Measurements from ENCODE around the gene GHRL. TPM values are rescaled to one million over a fixed set of nuclear protein-coding genes. Genes with fewer than 3 reads are reported as not detected.

Gene GHRL
- total RNA-seq, 1 experiment from 2014 or later, result not detected

DNA sequence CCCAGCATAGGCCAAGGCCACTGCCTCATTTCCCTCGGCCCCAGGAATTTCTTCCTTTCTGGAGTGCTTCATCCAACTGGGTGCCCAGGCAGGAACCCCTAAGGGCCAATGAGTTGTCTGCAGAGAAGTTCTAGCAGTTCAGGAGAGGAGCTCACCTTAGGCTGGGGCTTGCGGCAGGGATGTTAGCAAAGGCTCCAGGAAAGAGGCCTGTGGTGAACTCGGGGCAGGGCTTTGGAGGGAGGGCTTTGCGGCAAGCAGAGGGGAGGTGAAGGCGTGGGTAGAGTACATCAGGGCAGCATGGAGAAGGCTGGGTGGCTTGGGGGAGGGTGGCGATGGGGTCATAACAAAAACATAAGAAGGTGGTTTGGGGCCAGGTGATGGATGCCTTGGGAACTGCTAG is 1.1 kb downstream of the GHRL start:
- Mint-ChIP-seq H3K27ac (ENCODE audit: unreplicated experiment) (peak overlapping the region; percentile 90), H3K27me3 (ENCODE audit: insufficient read depth, unreplicated experiment) (no peaks in the 10 kb centered on the region), H3K4me3 (ENCODE audit: unreplicated experiment) (peak overlapping the region; percentile 24), H3K36me3 (ENCODE audit: insufficient read depth, unreplicated experiment) (peaks cover 43% of the 10 kb centered on the region), H3K4me1 (ENCODE audit: low read depth, unreplicated experiment) (peaks cover 17% of the 10 kb centered on the region), H3K9me3 (ENCODE audit: unreplicated experiment) (no peaks in the 10 kb centered on the region)
- POLR2A ChIA-PET, result no interaction called here
- DNase-seq, result no peak
- Histone ChIP-seq H3K27me3 (replicated peaks; ENCODE audit: control insufficient read depth, insufficient read depth, low read length) (no peaks in the 10 kb centered on the region), H3K4me3 (ENCODE audit: low read depth, low read length) (no peak overlapping the region), H3K9me3 (no peaks in the 10 kb centered on the region), H3K4me1 (peaks cover 26% of the 10 kb centered on the region), H3K36me3 (ENCODE audit: control insufficient read depth, insufficient read depth, low read length) (no peaks in the 10 kb centered on the region; the same call in 1 of the 2 replicates)
- BruUV-seq (replicated peaks), result no TSS peak
- intact Hi-C loops (cut with micrococcal nuclease; ENCODE audit: unreplicated experiment), result loop anchor here (2.0 to 5.0 kb wide), 2 partner anchors 27 to 44 kb away; partner anchors contain the start of gene TATDN2
- TF ChIP-seq CTCF (IDR thresholded peaks at IDR 0.05; ENCODE audit: insufficient read depth in 1 of 2, low read depth in 1 of 2, low read length in 1 of 2, severe bottlenecking in 1 of 2, unreplicated experiment in 1 of 2), result no peak
- CTCF ChIA-PET, result interaction anchor here (0.6 kb wide), 1 partner anchor 44 kb away, joined by 4 read pairs; no protein-coding TSS in a partner anchor

GRCh38 chr3:10290481-10291176 is 2.1 kb downstream of the GHRL start:
- H3K9me3 Mint-ChIP-seq (ENCODE audit: unreplicated experiment), result no peaks in the 10 kb centered on the region
- Histone ChIP-seq H3K36me3 (ENCODE audit: control insufficient read depth, insufficient read depth, low read length) (no peaks in the 10 kb centered on the region; the same call in 1 of the 2 replicates), H3K4me1 (peaks cover 26% of the 10 kb centered on the region), H3K27me3 (replicated peaks; ENCODE audit: control insufficient read depth, insufficient read depth, low read length) (no peaks in the 10 kb centered on the region), H3K4me3 (ENCODE audit: low read depth, low read length) (no peak overlapping the region), H3K9me3 (no peaks in the 10 kb centered on the region)
- no peak for DNase-seq
- TF ChIP-seq CTCF (IDR thresholded peaks at IDR 0.05; ENCODE audit: insufficient read depth in 1 of 2, low read depth in 1 of 2, low read length in 1 of 2, severe bottlenecking in 1 of 2, unreplicated experiment in 1 of 2), result no peak
- ChIA-PET POLR2A (interaction anchor here (0.5 kb wide), 1 partner anchor 309 kb away, joined by 3 read pairs; no protein-coding TSS in a partner anchor), CTCF (no interaction called here)
- H3K36me3 Mint-ChIP-seq (ENCODE audit: insufficient read depth, unreplicated experiment), result peaks cover 35% of the 10 kb centered on the region
- H3K27me3 Mint-ChIP-seq (ENCODE audit: insufficient read depth, unreplicated experiment), result no peaks in the 10 kb centered on the region
- H3K4me1 Mint-ChIP-seq (ENCODE audit: low read depth, unreplicated experiment), result peaks cover 17% of the 10 kb centered on the region
- peak overlapping the region; percentile 90 for H3K27ac Mint-ChIP-seq (ENCODE audit: unreplicated experiment)
- intact Hi-C loops (cut with micrococcal nuclease; ENCODE audit: unreplicated experiment), result loop anchor here (5.0 kb wide), 1 partner anchor 43 kb away; the partner anchor contains the start of gene TATDN2
- no TSS peak for BruUV-seq (replicated peaks)
- H3K4me3 Mint-ChIP-seq (ENCODE audit: unreplicated experiment), result no peak overlapping the region

DNA sequence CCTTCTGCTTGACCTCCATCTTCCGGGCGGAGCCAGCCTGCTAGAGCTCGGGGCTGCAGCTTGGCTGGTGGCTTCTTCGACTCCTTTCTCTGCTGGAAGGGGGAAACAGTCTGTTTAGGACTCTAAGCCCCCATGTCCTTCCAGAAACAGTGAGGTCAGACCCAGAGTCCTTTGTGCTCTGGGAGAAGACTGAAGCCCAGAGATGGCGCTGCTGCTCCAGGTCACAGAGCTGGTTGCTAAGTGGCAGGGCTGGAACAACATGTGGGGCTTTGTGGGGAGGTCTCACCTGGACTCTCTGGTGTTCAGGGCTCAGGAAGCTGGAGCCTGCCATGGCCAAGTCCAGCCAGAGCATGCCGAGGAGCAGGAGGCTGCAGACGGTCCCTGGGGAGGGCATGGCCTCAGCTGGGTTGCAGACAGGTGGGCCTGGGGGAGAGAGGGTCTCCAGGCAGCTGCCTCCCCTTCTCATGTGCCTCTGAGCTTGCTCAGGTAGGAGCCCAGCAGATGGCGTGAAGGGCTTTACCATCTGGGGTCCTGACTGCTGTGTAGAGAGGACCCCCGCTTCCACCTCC is 2.9 kb downstream of the GHRL start:
- Mint-ChIP-seq H3K4me1 (ENCODE audit: low read depth, unreplicated experiment) (peaks cover 17% of the 10 kb centered on the region), H3K27ac (ENCODE audit: unreplicated experiment) (peak overlapping the region; percentile 90), H3K36me3 (ENCODE audit: insufficient read depth, unreplicated experiment) (peaks cover 28% of the 10 kb centered on the region), H3K9me3 (ENCODE audit: unreplicated experiment) (no peaks in the 10 kb centered on the region), H3K4me3 (ENCODE audit: unreplicated experiment) (no peak overlapping the region), H3K27me3 (ENCODE audit: insufficient read depth, unreplicated experiment) (no peaks in the 10 kb centered on the region)
- ChIA-PET CTCF (no interaction called here), POLR2A (interaction anchor here (0.5 kb wide), 1 partner anchor 308 kb away, joined by 3 read pairs; no protein-coding TSS in a partner anchor)
- Histone ChIP-seq H3K9me3 (no peaks in the 10 kb centered on the region), H3K4me1 (peaks cover 26% of the 10 kb centered on the region), H3K27me3 (replicated peaks; ENCODE audit: control insufficient read depth, insufficient read depth, low read length) (no peaks in the 10 kb centered on the region), H3K4me3 (ENCODE audit: low read depth, low read length) (no peak overlapping the region), H3K36me3 (ENCODE audit: control insufficient read depth, insufficient read depth, low read length) (no peaks in the 10 kb centered on the region; the same call in 1 of the 2 replicates)
- no peak for TF ChIP-seq CTCF (IDR thresholded peaks at IDR 0.05; ENCODE audit: insufficient read depth in 1 of 2, low read depth in 1 of 2, low read length in 1 of 2, severe bottlenecking in 1 of 2, unreplicated experiment in 1 of 2)
- BruUV-seq (replicated peaks), result no TSS peak
- no peak for DNase-seq
- intact Hi-C loops (cut with micrococcal nuclease; ENCODE audit: unreplicated experiment), result loop anchor here (5.0 to 10.0 kb wide), 2 partner anchors 43 to 125 kb away; partner anchors contain the start of genes IRAK2 and TATDN2

All from Caco-2 (cell line).